Ishikawa (cell line): ENCODE data around the gene ZCCHC3.

Experiments
- CEBPB ChIP-seq: IDR thresholded peaks from 2 replicates; pipeline ENCODE4 v1.6.1; 2012
- CREB1 ChIP-seq: IDR thresholded peaks from 2 replicates; pipeline ENCODE4 v1.6.1; 2012; ENCODE audit warnings: low read depth
- EGR1 ChIP-seq: IDR thresholded peaks from 2 replicates; pipeline ENCODE4 v1.6.1; 2012
- EP300 ChIP-seq: IDR thresholded peaks from 2 replicates; pipeline ENCODE4 v1.6.1; 2012; ENCODE audit warnings: borderline replicate concordance
- FOXM1 ChIP-seq: IDR thresholded peaks from 2 replicates; pipeline ENCODE4 v1.6.1; 2012; ENCODE audit warnings: low read depth, borderline replicate concordance
- MAX ChIP-seq: IDR thresholded peaks from 2 replicates; pipeline ENCODE4 v1.6.1; 2012
- RAD21 ChIP-seq: IDR thresholded peaks from 2 replicates; pipeline ENCODE4 v1.6.1; 2012; ENCODE audit warnings: low read depth
- REST ChIP-seq: IDR thresholded peaks from 2 replicates; pipeline ENCODE4 v1.6.1; 2012; ENCODE audit warnings: low read depth, mild to moderate bottlenecking
- TAF1 ChIP-seq: IDR thresholded peaks from 2 replicates; pipeline ENCODE4 v1.6.1; 2012; ENCODE audit warnings: low read depth, mild to moderate bottlenecking
- TEAD4 ChIP-seq: IDR thresholded peaks from 2 replicates; pipeline ENCODE4 v1.6.1; 2012
- USF1 ChIP-seq: IDR thresholded peaks from 2 replicates; pipeline ENCODE4 v1.6.1; 2012
- YY1 ChIP-seq: IDR thresholded peaks from 2 replicates; pipeline ENCODE4 v1.6.1; 2012; ENCODE audit warnings: low read depth
- ZBTB7A ChIP-seq: IDR thresholded peaks from 2 replicates; pipeline ENCODE4 v1.6.1; 2012; ENCODE audit warnings: low read depth

GRCh38 chr20:297098-297924 is at the start of gene ZCCHC3:
- TF ChIP-seq CREB1 (no peak), EP300 (no peak), FOXM1 (0 out of 2 replicates have a peak, but pooled peaks have one; percentile 20), MAX (peak; percentile 97), REST (no peak), RAD21 (peak; percentile 21; the same call in 1 of the 2 replicates), TEAD4 (peak; percentile 21; the same call in 1 of the 2 replicates), TAF1 (peak; percentile 96), CEBPB (peak; percentile 85), ZBTB7A (peak; percentile 79; the same call in 1 of the 2 replicates), EGR1 (peak; percentile 63; the same call in 1 of the 2 replicates), USF1 (peak; percentile 75), YY1 (peak; percentile 95)
